ENCODE data around the gene VSIR.
A peak's percentile ranks its signal among the peaks of the same experiment; 100 is the strongest.

The VSIR gene

DNA sequence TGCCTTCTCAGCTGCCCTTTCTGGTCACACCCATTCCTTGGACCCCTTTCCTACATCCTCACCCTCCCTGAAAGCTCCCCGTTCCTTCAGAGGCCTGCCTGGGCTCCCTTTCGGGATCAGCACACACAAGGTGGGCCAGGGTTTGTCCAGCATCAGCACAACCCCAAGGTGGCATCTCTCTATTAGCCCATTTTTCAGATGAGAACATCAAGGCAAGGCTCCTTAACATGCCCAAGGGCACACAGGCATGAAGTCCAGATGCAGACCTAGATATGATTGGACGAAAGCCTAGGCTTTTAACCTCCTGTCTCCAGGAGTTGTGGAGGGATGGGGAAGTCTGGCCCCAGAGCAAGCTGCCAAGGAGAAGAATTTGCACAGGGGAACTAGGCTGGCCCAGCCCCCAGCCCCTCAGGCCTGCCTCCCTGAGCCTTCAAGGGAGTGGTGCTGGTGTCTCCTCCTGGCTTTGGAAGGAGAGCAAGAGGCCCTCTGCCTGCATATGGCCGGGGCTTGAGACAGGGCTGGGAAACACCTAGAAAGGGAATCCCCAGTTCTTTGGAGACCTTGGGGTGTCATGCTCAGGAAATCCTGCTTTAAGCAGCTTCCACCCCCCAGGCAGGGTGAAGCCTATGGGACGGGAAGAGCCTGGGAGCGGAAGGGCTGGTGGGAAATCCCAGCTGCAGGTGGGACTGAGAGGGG lies 9.0 kb upstream of the VSIR start:
- DNase-seq, result no peak

DNA sequence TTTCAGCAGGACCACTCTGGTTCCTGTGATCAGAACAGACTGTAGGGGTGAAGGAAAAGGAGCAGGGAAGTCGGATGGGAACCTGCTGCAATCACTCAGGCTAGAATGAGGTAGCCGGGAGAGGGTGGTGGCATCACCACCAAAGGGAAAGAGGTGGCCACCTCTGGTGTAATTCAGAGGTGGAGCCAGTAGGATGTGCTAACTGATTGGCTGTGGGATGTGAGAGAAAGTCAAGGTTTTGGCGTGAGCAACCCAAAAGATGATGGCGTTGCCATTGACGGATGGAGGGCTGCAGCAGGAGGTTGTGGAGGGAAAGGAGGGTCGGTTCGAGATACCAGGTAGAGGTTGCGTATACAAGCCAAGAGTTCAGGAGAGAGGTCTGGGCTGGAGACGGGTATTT lies 7.4 kb upstream of the VSIR start:
- DNase-seq, result no peak

DNA sequence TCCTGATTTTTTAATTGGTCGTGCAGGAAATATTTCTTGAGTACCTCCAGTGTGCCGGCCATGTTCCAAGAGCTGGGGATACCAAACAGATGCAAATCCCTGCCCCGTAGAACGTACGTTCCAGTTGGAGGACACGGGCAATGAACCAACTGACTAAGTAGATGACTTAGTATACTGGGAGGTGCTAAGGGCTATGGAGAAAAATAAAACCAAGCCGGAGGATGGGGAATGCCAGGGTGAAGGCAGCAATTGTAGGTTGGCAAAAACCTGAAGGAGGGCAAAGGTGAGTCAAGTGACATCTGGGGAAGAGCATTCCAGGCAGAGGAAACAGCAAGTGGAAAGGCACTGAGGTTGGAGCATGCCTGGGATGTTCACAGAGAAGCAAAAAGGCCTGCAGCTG lies 6.8 kb upstream of the VSIR start:
- no peak for DNase-seq

DNA sequence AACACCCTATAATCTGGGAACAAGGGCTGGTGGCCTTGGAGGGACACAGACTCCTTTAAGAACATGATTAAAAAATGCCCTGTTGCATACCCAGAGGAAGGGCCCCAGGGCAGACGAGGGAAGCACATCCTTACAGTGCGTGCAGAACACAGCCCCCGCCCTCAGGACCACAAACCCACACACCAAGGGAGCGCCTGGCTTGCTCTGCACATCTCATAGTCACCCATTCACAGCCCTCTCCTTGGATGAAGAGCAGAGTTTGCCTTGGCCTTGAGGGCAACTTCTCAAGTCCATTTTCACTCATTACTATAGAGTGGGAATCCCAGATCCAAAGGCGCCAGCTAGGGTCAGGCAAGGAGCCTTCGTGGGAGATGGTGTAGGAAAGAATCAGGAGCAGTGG lies 6.3 kb upstream of the VSIR start:
- no peak for DNase-seq

DNA sequence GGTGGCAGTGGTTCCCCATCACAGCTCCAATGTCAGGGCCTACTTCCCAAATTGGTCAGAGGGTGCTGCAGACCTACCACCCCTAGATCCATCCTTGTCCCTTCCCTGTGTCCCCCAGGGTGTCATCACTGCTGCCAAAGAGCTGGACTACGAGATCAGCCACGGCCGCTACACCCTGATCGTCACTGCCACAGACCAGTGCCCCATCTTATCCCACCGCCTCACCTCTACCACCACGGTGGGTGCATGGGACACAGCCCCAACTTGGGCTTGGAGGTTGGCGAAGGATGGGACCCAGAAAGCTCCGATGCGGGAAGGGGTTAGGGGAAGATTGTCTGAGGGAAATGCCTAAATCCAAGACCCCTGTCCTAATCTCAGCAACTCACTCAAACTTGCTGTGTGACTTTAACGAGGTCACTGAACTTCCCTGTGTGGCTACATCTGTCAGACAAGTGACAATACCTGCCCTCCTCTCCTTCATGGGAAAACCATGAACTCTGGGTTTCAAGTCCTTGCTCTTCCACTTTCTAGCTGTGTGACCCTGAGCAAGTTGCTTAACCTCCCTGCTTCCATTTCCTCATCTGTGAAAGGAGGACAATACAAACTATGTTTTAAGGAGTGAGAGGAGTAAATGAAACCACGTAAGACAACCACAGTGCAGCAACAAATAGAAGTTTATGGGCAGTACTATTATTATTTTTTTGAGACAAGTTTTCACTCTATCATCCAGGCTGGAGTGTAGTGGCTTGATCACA lies 4.9 kb upstream of the VSIR start:
- no peak for DNase-seq

DNA sequence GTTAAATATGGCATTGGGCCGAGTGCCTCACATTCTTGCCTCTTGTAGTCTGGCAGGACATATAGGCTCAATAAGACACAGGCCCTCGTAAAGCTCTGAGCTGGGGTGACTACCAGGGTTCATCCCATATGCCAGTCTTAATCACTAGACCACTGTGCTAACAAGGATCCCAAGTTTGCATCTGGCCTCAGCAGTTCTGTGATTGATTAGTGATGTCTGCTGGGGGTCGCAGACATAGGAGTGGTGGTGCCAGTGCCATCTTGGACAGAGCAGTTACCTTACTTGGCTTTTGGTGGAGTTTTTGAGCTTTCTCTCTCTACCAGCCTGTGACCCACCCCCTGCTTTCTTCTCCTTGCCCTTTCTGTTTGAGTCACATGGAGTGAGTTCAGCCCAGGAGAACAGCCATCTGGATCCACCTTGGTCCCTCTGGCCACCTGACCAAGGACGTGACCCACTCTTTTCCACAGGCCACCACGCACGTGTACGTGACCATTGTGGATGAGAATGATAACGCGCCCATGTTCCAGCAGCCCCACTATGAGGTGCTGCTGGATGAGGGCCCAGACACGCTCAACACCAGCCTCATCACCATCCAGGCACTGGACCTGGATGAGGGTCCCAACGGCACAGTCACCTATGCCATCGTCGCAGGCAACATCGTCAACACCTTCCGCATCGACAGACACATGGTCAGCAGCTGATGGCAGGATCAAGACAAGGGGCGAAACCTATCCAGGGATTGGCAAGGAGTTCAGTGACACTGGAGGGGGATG lies 4.1 kb upstream of the VSIR start:
- no peak for DNase-seq

DNA sequence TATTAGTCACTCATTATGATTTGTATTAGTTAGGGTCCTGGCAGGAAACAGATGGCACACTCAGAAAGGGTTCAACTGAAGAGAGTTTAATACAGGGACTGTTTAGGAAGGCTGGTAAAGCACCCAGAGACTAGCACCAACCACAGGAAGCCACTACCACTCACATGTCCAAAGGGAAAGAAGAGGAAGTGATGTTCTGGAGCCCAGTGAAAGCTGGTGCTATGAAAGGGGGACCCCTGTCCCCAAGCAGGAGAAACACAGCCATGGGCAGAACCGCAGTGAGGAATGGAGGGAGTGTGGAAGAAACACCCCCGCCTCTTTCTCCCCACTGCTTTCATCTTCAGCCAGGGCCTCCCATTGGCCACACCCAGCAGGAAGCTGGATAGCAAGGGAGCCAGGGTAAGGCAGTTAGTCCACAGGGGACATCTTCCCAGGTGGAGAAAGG lies 3.2 kb upstream of the VSIR start:
- DNase-seq, result no peak

DNA sequence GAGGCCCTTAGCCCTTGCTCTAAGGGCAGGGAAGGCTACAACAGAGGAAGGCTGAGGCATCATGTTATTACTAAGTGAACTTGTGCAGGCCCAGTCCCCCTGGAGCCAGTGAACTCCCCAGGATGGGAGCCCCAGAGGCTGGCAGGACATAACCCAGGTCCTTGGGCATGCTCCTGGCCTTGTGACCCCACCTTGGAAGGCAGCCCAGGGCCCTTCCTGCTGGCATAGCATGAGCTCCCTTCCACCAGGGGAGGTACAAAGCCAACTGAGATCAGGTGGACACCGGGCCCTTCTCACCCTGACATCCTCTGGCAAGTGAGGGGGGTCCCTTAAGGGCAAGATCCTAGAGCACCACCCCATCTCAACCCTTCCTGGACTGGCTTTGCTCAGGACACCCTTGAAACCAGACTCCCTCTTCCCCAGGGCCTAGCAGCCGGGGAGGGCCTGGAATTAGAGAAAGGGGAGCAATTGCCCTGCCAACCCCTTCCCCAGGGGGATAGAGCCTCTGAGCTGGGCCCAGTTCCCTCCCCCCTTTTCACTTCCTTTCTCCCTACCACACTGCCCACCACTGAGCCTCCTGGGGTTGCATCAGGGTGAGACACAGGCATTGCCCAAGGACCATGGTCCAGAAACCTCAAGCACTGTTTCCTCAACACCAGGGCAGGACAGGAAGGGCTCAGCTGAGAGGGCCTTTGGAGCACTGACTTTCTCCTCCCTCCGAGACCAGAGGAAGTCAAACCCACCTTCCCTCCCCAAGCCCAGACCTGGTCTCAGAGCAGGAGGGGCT lies 1.8 kb upstream of the VSIR start:
- DNase-seq, result no peak

DNA sequence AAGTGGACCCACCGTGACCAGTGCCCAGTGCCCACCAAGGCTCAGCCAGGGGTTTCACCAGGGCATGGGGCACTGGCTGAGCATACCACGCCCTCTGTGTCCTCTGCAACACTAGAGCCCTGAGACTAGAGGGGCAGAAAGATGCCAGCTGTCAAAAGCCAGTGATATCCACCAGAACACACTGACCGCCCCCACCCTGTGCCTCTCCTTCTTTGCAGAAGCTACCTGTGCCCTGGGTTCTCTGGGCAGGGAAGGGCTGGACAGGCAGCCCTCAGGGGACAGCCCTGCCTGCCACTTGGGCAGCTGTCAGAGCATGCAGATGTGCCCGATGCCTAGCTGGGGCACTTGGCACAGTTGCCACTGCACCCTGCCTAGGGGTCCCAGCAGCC lies 494 bp downstream of the VSIR start:
- no peak for DNase-seq

DNA sequence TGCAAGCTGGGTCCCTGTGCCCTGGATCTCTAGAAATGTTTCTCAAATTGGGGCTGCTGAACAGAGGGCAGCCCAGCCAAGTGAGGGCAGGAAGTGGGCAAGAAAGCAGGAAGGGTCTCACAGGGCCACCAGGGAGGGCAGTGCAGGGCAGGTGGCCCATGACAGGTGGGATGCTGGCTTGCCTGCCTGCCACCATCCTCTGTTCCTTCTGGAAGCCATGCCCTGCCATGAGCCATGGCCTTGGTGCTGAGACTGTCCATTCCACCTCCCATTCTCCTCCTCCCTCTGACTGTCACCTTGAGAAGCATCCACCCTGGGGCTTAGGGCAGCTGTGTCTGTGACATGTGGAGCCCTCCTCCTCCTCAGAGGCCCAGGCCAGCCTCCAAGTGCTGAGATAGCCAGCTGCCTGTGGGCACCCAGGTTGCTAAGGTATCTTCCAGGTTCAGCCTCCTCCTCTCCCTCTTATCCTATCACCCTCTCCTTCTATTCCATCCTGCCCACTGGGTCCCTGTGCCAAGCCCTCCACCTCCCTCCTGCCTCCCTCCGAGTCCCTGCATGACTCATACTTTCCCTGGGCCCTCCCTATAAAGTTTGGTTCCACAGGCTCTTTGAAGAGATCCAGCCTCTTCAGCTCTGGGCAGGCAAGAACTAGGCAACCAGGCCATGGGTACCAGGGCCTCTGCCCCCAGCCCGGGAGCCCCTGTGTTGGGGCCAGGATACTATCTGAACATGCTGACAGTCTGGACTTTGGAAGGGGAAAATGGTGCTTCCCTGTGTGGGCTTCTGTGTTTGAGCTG lies 1.3 kb downstream of the VSIR start:
- DNase-seq, result no peak

DNA sequence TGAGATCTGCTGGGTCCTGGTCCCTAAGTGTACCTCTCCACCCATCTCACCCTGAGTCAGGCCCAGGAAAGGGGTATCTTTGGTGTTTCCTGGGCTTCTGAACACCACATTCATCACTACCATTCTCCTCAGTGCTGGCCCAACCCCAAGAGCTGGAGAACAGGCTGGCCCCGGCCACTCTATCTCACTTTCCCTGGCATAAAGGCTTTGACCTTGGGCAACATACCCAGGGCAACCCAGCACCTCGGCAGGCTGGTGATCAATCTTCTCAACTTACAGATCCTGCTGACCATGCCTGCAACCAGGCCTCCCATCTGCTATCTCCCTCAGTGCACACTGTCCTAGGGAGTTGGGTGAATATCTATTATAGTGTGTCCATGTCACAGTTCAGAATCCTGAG lies 2.1 kb downstream of the VSIR start:
- no peak for DNase-seq

DNA sequence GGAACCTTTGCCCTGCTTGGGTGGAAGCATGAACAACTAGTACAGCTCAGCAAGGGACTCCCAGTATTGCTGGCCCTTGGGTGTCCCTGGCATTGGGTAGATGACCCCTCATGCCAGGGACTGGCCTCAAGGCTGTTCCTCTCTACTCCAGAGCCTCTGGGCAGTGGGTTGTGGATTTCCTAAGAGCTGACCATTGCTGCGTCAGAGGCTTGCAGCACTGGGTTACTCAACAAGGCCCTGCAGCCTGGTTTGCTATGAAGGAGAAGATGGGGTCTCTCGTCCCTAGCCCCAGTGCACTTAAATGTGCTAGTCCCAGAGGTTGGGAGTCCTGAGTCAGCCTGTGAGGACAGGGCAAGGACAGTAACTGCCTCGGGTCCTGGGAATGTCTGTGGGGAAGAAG lies 2.5 kb downstream of the VSIR start:
- DNase-seq, result no peak

DNA sequence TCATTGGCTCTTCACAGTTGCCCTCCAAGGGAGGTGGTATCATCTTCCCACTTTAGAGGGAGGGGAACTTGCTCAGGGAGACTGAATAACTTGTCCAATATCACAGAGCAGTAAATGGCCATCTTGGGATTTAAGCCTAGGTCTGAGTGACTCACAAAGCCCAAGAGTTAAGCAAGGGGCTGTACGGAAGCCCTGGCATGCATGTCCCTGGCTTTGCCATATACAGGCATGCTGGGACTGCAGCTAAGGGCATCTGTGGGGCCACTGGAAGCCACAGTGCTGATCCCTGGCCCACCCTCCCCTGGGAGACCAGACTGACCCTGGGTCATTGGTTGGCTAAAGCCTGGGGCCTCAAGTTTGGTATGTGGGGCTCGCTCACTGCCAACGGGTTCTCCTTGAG lies 3.1 kb downstream of the VSIR start:
- no peak for DNase-seq

DNA sequence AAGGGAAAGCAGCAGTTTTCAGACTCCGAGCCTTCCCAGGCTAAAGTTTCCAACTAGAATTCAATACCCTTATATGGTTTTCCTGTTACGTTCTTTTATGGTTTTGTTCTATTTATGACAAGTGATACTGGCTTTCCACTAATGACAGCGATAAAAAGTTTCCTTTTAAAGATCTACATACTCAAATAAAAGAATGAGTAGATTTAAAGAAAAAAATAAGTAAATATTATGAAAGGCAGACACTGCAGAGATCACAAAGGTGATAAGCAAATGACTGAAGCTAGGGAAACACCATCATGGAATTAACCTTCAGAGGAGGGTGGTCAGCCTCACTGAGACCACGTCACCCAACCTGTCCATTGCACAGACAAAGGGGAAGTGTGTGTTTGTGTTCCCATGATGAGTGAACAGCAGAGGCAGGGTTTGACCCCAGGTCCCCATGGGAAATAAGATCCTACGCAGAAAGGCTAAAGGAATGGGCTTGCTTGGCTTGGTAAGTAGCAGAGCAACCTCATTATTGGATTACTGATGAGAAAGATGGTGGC lies 4.0 kb downstream of the VSIR start:
- DNase-seq, result no peak

DNA sequence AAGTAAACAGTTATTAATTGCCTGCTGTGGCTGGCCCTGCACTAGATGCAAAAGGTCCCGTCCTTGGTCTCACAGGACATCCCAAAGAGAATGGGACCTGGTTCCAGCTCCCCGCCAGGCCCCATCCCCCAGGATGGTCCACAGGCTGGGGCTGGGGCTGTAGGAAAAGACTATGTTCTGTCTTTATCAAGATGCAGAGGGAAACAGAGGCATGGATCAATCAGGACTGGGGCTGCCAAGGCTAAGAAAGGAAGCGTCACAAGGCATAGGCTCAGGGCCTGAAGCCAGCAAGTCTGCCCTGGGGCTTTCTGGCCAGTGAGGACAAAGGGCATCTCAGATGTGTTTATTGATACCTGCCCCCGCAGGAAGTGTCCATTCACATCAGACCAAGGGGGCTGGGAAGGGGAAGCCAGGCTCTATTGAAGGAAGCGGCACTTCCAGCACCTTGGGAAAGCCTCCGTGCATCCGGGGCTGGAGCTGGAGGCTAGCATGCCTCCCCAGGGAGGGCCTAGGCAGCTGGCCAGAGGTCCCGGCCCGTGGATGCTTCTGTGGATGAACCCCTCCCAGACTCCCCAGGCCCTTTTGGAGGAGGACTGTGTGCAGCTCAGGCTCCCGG lies 5.8 kb downstream of the VSIR start:
- peak in 1 of 3 experiments; percentile 5 for DNase-seq

DNA sequence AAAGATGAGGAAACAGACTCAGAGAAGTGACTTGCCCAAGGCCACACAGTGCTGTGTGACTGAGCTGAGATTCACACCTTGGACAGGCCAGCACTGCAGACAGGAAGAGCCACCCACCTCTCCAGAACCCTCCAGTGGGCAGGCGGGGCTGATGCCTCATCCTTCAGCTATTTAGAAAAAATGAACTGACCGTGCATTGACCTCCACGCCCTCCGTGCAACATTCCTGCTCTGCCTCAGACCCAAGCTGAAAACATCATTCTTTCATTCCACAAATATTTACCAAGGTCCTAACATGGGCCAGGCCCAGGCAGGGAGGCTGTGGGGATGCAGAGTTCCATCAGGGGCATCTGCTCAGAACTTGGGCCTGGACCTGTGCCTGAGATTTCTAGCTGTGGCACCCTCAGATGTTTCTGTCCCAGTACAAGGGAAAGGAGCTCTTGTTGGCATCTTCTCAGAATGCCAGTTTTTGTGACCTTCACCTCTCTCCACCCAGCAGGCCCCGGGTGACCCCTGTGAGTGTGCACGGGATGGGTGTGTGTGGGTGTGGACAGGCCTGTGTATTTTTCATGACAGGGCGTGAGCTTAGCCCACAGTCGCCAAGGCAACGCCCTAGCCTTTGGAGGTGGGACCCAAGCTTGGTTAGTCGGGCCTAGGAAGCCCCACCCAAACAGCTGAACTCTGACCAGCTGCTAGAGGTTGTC lies 6.5 kb downstream of the VSIR start:
- DNase-seq, result peak in 1 of 3 experiments; percentile 18

DNA sequence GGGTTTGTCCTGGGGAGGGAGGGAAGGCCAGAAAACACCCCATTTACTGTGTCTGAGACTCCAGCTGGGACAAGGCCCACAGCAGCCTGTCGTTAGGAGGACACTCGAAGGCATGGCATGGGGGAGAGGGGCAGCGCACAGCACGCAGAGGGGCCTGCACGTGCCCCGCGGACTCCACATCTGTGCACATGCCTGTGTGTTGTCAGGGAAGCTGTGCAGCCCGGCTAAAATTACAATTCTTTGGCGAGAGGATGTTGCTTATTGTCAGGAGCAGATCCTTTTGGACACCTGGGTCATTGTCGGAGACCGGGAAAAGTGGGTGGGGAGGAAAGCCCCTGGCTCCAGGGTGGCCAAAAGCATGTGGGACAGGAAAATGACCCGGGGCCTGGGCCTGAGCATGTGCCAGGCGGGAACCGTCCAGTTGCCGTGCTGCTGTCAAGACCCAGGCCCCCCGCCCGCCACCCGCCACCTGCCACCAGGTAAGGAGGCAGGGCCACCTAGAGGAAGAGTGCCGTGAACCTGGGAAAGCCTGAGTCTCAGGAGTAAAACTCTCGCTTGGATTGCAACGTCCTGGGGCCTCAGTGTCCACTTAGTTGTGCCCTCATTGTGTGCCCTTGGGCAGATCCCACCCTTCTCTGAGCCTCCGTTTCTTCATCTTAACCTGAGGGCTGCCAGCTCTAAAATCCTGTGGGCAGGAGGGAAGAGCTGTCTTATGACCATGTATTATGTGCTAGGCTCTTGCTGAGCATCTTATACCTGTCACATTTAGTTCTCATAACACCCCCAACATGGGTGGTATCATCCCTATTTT lies 7.2 kb downstream of the VSIR start:
- no peak for DNase-seq

DNA sequence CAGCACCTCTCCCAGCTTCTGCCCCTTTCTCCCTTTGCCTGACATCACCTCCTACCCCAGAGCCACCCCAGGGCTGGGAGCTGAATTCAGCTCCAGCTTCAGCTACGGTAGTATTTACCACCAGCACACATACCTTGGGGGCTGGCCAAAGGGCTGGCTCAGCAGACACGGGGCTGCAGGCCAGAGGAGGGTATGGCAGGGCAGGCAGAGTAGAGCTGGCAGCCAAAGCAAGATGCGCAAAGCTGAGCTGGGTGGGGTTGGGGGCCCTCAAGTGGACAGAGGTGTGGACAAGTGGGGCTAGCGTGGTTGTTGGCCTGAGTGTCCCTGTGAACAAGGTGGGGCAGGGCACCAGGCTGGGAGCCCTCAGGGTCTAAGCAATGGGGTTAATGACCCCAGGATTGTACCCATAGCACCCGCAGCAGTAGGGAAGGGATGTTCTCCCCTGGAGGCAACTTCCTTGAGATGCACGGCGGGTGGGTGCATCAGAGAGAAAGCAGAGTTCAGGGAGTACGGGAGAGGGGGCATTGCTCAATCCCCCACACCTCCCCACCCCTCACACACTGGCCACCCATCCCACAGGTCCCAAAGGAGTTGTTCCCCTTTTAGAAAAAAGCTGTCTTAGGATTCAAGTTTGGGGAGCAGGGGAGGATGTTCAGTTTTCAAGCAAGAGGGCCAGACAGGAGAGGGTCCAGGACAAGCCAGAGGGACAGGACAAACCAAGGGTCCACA lies 8.0 kb downstream of the VSIR start:
- DNase-seq, result no peak
